K562 (cell line): Measurements from ENCODE around the gene SYT1. TPM values are rescaled to one million over a fixed set of nuclear protein-coding genes. Genes with fewer than 3 reads are reported as not detected.

Experiments
- CREBBP ChIP-seq: IDR thresholded peaks from one replicate; pipeline ENCODE4 v1.6.1; 2012; ENCODE audit warnings: low read depth, mild to moderate bottlenecking, control low read depth, inconsistent platforms, low read length
- KDM5B ChIP-seq: fragments of 200-600 bp; sonication (generic); IDR thresholded peaks from 2 replicates; pipeline ENCODE4 v1.6.1; 2012; ENCODE audit warnings: low read depth, mild to moderate bottlenecking, moderate library complexity, low read length, control low read depth, inconsistent platforms; ENCODE audit not compliant: insufficient replicate concordance
- MTA3 ChIP-seq: fragments of 450-650 bp; formaldehyde crosslinking; IDR thresholded peaks from 2 replicates; pipeline ENCODE4 v1.6.1; 2017; ENCODE audit warnings: mild to moderate bottlenecking, borderline replicate concordance
- NR2C1 ChIP-seq, 2 experiments: fragments of 450-650 bp; IDR thresholded peaks; 2 replicates each; pipeline ENCODE4 v1.6.1; 2017; ENCODE audit warnings: mild to moderate bottlenecking in 2 of 2, antibody characterized with exemption in 1 of 2, inconsistent platforms in 1 of 2, missing compliant biosample characterization in 1 of 2, missing genetic modification characterization in 1 of 2
- PHF20 ChIP-seq: fragments of 450-650 bp; IDR thresholded peaks from 2 replicates; pipeline ENCODE4 v1.6.1; 2018; ENCODE audit not compliant: partially characterized antibody
- YBX1 ChIP-seq: fragments of 450-650 bp; IDR thresholded peaks from 2 replicates; pipeline ENCODE4 v1.7.1; 2016; ENCODE audit warnings: mild to moderate bottlenecking
- polyA plus RNA-seq, 8 experiments: library from polyadenylated mRNA; depleted of rRNA in 4 of 8; stranded (reverse) in 5 of 8; unstranded in 3 of 8; fragments of >200 nt; fragmentation: Nextera tagmentation in 2 of 8; fragmentation: Illumina TruSeq in 1 of 8; extraction: Ambion mirVana in 2 of 8; extraction: Trizol in 1 of 8; gene quantifications; 2 replicates each; pipeline versions ENCODE4 v1.2.1 to v1.2.3, GENCODE V29; 2011 to 2014; ENCODE audit warnings: inconsistent platforms in 1 of 8, missing spikeins in 1 of 8
- total RNA-seq, 7 experiments: library from RNA; depleted of rRNA in 6 of 7; stranded (reverse); fragments of >200 nt in 6 of 7; fragmentation: Illumina TruSeq in 2 of 7; extraction: Trizol in 2 of 7; gene quantifications; 2 replicates each; pipeline versions ENCODE4 v1.2.1 to v1.2.3, GENCODE V29; 2011 to 2021; ENCODE audit warnings: low replicate concordance in 1 of 7
- TF ChIP-seq, protein P1 (sequence below): IDR thresholded peaks from 3 replicates; pipeline ENCODE4 v1.6.1; 2011; ENCODE audit warnings: borderline replicate concordance, mild to moderate bottlenecking, moderate library complexity; ENCODE audit not compliant: insufficient read length; ENCODE audit errors: extremely low read depth
- TF ChIP-seq, protein P2 (sequence below): fragments of 250-450 bp; sonication (Bioruptor Pico); IDR thresholded peaks from 2 replicates; pipeline ENCODE4 v1.4.0; 2020; ENCODE audit warnings: mild to moderate bottlenecking, moderate library complexity, borderline replicate concordance

SYT1 gene
- total and polyA plus RNA-seq, 9 of the 15 experiments (the other 6 are each of a cell fraction or from before 2014, with no cell fraction given), result 0.03 to 0.13 (median 0.07) TPM; not detected in 4

DNA sequence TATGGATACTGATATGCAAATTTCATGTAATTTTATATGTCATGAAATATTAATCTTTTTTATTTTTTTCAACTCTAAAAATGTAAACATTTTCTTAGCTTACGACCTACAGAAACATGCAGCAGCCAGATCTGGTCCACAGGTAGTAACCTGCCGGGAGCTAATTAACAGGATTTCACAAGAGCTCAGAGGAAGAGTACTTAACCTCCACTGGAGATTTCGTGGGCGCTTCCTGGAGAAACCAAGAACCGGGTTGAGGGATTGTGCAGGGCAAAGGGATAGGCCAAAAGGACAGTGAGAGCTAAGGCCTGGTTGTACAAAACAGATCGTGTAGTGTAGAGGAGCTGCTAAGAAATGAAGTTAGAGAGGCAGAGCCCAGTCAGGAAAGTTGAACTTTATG lies 510.5 kb downstream of the SYT1 start (continued):
- TF ChIP-seq, protein P1, sequence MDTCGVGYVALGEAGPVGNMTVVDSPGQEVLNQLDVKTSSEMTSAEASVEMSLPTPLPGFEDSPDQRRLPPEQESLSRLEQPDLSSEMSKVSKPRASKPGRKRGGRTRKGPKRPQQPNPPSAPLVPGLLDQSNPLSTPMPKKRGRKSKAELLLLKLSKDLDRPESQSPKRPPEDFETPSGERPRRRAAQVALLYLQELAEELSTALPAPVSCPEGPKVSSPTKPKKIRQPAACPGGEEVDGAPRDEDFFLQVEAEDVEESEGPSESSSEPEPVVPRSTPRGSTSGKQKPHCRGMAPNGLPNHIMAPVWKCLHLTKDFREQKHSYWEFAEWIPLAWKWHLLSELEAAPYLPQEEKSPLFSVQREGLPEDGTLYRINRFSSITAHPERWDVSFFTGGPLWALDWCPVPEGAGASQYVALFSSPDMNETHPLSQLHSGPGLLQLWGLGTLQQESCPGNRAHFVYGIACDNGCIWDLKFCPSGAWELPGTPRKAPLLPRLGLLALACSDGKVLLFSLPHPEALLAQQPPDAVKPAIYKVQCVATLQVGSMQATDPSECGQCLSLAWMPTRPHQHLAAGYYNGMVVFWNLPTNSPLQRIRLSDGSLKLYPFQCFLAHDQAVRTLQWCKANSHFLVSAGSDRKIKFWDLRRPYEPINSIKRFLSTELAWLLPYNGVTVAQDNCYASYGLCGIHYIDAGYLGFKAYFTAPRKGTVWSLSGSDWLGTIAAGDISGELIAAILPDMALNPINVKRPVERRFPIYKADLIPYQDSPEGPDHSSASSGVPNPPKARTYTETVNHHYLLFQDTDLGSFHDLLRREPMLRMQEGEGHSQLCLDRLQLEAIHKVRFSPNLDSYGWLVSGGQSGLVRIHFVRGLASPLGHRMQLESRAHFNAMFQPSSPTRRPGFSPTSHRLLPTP, result no peak
- TF ChIP-seq MTA3, result no peak
- TF ChIP-seq, protein P2, sequence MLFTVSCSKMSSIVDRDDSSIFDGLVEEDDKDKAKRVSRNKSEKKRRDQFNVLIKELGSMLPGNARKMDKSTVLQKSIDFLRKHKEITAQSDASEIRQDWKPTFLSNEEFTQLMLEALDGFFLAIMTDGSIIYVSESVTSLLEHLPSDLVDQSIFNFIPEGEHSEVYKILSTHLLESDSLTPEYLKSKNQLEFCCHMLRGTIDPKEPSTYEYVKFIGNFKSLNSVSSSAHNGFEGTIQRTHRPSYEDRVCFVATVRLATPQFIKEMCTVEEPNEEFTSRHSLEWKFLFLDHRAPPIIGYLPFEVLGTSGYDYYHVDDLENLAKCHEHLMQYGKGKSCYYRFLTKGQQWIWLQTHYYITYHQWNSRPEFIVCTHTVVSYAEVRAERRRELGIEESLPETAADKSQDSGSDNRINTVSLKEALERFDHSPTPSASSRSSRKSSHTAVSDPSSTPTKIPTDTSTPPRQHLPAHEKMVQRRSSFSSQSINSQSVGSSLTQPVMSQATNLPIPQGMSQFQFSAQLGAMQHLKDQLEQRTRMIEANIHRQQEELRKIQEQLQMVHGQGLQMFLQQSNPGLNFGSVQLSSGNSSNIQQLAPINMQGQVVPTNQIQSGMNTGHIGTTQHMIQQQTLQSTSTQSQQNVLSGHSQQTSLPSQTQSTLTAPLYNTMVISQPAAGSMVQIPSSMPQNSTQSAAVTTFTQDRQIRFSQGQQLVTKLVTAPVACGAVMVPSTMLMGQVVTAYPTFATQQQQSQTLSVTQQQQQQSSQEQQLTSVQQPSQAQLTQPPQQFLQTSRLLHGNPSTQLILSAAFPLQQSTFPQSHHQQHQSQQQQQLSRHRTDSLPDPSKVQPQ (CRISPR knock-in tag), result no peak
- TF ChIP-seq PHF20, result no peak
- no peak for TF ChIP-seq NR2C1 (IDR thresholded peaks at IDR 0.05)
- no peak for TF ChIP-seq NR2C1 (tag; IDR thresholded peaks at IDR 0.05)
- no peak for TF ChIP-seq CREBBP
- no peak for TF ChIP-seq YBX1
- TF ChIP-seq KDM5B, result no peak
